GM06990 (cell line): ENCODE data around the gene CCDC30.
"Not testable (repeated sequence)": the region's sequence is repeated elsewhere in the genome, so short reads cannot be mapped to it uniquely, and the experiment has no call there.

Source experiments
- DNase-seq: peaks from one replicate; pipeline ENCODE4 v3.0.0-alpha.2; 2011; ENCODE audit not compliant: insufficient read length; ENCODE audit errors: extremely low read depth
- H3K27me3 ChIP-seq: replicated peaks from 2 replicates; pipeline ENCODE4 v1.6.0; 2011; ENCODE audit warnings: low read length; ENCODE audit not compliant: control insufficient read depth, insufficient read depth
- H3K36me3 ChIP-seq: 2 replicates; pipeline ENCODE4 v1.5.1; 2011; ENCODE audit warnings: low read length; ENCODE audit not compliant: control insufficient read depth, insufficient read depth
- H3K4me3 ChIP-seq: replicated peaks from 2 replicates; pipeline ENCODE4 v1.5.1; 2011; ENCODE audit warnings: low read depth, mild to moderate bottlenecking, control low read depth, low read length
- CTCF ChIP-seq: IDR thresholded peaks from 2 replicates; pipeline ENCODE4 v1.5.1; 2011; ENCODE audit warnings: low read length, control low read depth, mild to moderate bottlenecking, inconsistent platforms; ENCODE audit not compliant: insufficient read depth, poor library complexity, severe bottlenecking

Gene CCDC30

GRCh38 chr1:42593486-42594100 is 130.5 kb downstream of the CCDC30 start:
- no peak for DNase-seq
- TF ChIP-seq CTCF = no peak
- no peak overlapping the region for H3K4me3 ChIP-seq

GRCh38 chr1:42601472-42601871 is 138.4 kb downstream of the CCDC30 start:
- Histone ChIP-seq H3K27me3 (no peaks in the 10 kb centered on the region), H3K4me3 (no peak overlapping the region), H3K36me3 (no peaks in the 10 kb centered on the region)
- DNase-seq = no peak
- no peak for TF ChIP-seq CTCF

More at GRCh38 chr1:42593486-42594100, 130.5 kb downstream of the CCDC30 start:
- Histone ChIP-seq H3K36me3 (no peaks in the 10 kb centered on the region), H3K27me3 (no peaks in the 10 kb centered on the region)

- DNase-seq = no peak
- Histone ChIP-seq H3K36me3 (no peaks in the 10 kb centered on the region), H3K27me3 (no peaks in the 10 kb centered on the region), H3K4me3 (no peak overlapping the region)
- no peak for TF ChIP-seq CTCF
These were observed 150.7 kb downstream of the CCDC30 start for GRCh38 chr1:42613803-42614131.

GRCh38 chr1:42618866-42619265 is 155.8 kb downstream of the CCDC30 start:
- no peaks in the 10 kb centered on the region for H3K36me3 ChIP-seq
- no peak overlapping the region for H3K4me3 ChIP-seq
- TF ChIP-seq CTCF = no peak
- H3K27me3 ChIP-seq = no peaks in the 10 kb centered on the region
- no peak for DNase-seq

- H3K4me3 ChIP-seq = no peak overlapping the region
- H3K36me3 ChIP-seq = no peaks in the 10 kb centered on the region
- no peak for TF ChIP-seq CTCF
- no peaks in the 10 kb centered on the region for H3K27me3 ChIP-seq
- no peak for DNase-seq
These were observed 157.2 kb downstream of the CCDC30 start for GRCh38 chr1:42620307-42620706.

- H3K4me3 ChIP-seq, DNase-seq, H3K36me3 ChIP-seq, H3K27me3 ChIP-seq: not testable (repeated sequence)
These were observed 158.1 kb downstream of the CCDC30 start for GRCh38 chr1:42621180-42621579.

GRCh38 chr1:42627205-42627604 is 164.1 kb downstream of the CCDC30 start:
- not testable (repeated sequence) for H3K36me3 ChIP-seq, H3K27me3 ChIP-seq, DNase-seq, H3K4me3 ChIP-seq
